ENCODE data around the gene MEGF9.
A peak's percentile ranks its signal among the peaks of the same experiment; 100 is the strongest.
"Not testable (repeated sequence)": the region's sequence is repeated elsewhere in the genome, so short reads cannot be mapped to it uniquely, and the experiment has no call there.

MEGF9 gene

DNA sequence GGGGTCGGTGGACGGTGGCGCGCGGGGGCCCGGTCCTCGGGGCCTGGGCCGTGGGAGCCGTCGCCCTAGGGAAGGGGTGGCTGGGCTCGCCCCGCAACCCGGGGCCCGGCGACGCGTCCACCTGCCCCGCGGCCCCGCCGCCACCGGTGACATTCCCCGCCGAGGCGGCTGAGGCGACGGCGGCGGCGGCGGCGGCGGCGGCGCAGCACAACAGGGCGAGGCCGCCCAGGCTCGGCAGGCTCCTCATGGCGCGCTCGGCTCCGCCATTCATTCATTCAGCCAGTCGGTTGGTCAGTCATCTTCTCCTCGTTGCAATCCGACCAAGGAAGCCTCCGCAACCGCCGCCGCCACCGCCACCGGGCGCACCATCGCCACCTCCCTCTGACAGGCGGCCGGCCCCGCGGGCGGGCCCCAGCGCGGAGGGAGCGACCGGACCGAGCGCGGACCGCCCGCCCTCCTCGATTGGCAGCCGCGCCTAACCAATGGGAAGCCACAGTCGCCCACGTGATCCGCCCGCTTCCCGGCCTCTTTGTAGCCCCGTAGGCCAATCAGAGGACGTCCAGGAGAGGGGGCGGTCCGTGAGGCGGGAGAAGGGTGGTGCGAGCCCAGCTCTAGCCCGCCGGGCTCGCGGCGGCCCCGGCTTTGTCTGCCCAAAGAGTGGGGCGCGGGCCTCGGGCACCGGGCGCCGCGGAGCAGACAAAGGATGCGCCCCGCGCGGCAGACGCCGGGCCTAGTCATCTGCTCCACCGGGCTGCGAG, at the start of gene MEGF9:
MEGF9 (minus strand) TSS at position 383 of the 758 bp plus-strand sequence; CDS start at position 271, 112 bp downstream.
- DNase-seq: peak; percentile 97

DNA sequence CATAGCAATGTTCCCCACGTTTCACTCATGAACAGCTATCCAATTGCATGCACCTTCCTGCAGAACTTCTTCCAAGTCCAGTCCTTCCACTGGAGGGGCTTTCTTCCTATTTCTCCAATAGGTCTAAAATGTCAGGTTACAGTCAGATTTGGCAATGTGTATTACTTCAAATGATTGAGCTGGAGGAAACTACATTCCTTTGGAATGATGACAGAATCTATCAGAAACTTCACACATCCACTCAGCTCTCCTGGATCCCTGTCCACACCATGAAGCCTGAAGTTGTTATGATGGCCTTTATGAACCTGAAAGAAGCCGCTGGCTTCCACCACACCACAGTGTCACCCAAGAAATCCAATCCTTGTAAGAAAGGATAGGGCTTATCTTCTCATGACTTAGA, 46.7 kb upstream of the MEGF9 start:
- no peak for DNase-seq

DNA sequence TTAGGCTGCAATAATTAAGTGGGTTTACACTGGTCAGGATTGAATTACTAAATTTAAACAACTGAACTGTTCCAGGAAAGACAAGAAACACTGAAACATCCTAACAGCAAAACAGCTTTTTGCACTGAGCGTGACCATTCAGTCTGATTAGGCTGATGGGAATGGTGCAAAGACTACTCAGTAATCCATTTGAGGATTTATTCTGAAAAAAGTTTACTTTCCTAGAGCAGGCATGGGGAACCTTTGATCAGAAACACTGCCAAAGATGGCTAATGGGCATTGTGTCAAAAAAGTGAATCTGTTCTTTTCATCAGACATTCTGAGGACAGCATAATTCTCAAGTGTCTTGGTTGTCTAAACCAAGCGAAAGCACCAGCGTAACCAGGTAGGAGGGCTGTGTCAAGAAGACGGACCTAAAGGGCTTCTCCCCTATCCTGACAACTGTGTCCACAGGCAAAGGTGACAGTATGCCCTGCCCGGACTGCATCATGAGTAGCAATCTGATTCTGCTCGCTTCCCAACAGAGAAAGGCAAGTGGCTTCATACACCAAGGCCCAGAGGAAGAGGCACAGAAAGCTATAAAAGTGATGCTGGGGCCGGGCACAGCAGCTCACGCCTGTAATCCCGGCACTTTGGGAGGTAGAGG, 45.6 kb upstream of the MEGF9 start:
- no peak for DNase-seq

DNA sequence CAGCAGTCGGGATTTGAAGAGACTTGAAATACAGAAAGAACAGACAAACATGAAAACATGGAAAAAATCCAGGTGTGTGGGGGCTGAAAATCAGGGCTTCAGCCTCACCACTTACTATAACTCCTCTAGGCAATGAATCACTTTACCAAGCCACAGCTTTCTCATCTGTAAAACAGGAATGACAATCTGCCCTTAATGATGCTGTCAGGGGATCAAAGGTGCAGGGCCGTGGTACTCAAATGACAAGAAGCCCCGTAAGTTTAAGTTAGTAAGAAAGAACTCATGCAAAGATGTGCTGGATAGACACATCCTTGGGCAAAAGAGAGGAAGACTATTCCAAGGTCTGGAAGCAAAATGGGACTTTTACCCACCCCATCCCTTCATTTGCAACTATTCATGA, 44.3 kb upstream of the MEGF9 start:
- no peak for DNase-seq

DNA sequence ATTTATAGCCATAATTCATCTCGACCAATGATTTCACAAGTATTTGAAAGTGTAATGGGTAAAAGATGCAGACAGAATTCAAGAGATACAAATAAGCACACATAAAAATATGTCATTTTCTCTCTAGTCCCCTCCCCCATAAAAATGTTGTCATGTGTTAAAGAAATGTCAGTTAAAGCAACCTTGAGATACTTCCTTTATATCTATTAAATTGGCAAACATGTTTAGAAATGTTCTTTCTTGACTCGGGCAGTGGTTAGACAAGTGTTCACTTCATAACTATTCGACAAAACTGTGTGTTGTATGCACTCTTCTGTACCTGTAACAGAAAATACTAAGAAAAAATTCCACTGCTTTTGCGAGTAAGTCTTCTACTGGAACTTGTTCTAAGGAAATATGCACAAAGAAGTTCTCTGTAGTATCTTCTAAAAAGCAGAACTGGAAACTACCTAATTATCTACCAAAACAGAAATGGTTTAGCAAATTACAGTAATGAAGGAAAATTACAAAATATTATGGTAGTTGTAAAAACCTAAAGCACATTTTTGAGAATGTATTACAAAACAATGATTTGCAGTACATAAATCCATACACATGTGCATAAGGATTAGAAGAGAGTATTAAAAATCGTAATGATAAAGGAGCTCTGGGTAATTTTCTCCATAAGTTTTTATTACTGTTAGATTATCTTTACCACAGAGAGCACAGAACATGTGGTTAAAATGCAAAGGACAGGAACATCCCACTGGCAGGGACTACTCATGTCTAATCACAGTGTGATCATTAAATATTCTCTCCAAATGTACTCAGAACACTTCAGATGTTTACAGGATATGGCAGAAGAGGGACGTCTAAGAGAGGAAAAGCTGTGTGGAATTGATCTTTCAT, 43.0 kb upstream of the MEGF9 start:
- no peak for DNase-seq

DNA sequence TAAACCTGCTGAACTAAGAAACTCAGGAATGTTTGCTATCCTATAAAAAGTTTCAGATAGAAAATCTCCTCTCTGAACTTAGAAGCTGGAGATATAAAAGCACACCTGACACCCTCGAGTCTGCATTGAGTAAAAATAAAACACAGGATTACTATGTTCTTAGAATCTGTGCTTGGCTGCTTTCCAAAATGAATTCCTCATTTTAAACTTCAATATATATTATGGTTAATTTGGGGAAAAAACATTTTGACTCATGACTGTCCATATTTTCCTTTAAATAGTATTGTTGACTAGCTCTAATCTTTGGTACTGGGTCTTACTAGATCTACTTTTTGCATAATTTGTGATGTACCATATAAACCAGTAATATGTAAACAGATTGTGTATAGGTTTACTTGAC, 42.3 kb upstream of the MEGF9 start:
- no peak for DNase-seq

DNA sequence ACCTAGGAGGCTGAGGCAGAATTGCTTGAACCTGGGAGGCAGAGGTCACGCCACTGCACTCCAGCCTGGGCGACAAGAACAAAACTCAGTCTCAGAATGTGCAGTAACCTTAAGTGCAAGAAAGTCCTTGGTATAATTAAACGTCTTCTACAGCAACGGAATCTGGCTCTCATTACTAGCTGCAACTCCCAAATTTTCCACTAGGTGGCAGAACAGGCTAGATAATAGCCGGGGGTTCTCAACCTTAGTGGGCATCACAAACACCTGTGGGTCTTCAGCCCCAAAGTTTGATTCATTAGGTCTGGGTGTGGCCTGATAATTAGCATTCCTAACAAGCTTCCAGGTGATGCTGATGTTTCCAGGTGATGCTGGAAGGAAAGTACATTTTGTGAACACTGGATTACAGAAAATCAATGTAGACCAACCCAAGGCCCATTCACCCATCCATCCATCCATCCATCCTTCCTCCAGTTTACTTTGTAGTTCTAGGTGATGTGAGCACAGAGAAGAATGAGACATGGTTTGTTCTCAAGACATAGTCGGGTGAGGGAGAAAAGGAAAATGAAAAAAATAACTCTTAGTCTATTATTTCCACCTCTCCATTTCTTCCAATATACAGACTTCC, 41.7 kb upstream of the MEGF9 start:
- peak; percentile 84 for DNase-seq

DNA sequence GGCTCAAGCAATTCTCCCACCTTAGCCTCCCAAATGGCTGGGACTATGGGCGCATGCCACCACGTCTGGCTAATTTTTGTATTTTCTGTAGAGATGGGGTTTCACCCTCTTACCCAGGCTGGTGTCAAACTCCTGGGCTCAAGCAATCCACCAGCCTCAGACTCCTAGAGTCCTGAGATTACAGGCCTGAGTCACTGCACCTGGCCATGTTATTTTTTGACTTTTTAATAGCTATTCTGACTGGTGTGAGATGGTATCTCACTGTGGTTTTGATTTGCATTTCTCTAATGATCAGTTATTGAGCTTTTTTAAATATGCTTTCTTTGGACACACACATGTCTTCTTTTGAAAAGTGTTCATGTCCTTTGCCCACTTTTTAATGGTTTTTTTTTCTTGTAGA, 40.8 kb upstream of the MEGF9 start:
- no peak for DNase-seq

DNA sequence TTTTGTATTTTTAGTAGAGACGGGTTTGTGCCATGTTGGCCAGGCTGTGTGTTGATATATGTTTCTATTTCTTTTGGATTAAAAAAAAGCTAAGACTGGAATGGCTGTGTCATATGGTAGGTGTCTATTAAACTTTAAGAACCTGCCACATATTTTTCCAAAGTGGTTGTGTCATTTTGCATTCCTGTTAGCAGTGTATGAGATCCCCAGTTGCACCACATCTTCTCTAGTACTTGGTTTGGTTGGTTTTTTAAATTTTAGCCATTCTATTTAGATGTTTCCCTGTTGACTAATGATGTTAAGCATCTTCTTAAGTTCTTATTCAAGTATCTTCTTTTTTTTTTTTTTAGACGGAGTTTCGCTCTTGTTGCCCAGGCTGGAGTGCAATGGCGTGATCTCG, 36.2 kb upstream of the MEGF9 start:
- DNase-seq: no peak

DNA sequence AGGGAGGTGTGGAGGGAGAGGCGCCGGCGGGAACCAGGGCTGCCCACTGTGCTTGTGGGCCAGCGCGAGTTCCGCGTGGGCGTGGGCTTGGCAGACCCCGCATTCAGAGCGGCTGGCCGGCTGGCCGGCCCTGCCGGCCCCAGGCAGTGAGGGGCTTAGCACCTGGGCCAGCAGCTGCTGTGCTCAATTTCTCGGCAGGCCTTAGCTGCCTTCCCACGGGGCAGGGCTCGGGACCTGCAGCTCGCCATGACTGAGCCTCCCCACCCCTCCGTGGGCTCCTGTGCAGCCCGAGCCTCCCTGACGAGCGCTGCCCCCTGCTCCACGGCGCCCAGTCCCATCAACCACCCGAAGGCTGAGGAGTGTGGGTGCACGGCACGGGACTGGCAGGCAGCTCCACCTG, 32.1 kb upstream of the MEGF9 start:
- DNase-seq: not testable (repeated sequence)

DNA sequence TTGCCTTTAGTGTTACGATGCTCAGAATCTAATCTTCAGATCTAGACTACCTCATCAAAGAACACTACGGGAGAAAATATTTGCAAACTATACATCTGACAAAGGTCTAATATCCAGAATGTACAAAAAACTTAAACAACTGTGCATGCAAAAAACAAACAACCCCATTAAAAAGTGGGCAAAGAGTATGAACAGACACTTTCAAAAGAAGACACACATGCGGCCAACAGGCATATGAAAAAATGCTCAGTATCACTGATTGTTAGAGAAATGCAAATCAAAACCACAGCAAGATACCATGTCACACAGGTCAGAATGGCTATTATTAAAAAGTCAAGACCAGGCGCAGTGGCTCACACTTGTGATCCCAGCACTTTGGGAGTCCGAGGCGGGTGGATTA, 31.0 kb upstream of the MEGF9 start:
- no peak for DNase-seq

DNA sequence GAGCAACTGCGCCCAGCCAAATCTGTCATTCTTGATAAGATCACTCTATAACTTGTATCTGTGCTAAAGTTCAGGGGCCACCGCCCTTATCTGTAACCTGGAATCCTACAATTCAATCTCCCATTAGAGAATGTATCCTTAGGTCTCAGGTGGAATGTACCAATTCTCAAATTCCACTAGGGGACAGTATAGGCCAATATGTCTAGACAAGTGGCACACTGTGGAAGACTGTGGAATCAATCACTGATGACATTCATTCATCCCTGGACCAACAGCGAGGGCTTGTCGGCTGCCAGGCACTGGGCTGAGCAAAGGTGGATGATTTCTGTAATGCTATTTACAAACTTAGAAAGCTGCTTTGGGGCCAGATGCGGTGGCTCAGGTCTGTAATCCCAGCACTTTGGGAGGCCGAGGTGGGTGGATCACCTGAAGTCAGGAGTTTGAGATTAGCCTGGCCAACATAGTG, 28.7 kb upstream of the MEGF9 start:
- no peak for DNase-seq

DNA sequence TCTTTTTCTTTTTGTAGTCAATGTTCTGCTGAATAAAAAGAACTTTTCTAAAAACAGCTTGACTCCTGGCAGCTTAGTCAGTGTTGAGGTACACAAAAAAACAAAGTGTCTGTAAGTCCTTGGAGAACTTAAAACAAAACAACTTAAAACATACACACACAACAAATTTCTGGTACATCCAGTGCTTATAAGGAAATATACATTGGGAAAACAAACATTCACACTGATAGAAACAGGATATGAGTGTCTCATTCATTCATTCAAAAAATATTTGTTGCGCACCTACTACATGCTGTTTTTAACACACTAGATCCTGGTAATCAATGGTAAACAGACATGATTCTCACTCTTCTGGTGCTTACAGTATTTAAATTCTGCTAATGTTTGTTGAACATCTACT, 27.4 kb upstream of the MEGF9 start:
- no peak for DNase-seq

DNA sequence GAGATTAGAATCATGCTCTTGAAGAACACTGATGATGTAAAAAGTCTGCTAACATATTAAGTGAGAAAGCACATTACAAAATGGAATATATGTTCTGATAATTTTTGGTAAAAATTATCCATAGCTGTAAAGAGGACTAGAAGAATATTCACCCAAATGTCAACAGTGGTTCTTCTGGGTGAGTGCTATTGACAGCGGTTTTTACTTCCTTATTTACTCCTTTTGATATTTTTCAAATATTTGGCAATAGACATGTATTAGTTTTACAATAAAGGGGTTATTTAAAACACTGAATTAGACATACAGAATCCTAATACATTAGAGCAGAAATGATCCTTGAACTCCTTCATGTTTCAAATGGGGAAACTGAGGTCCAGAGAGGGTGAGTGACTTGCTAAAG, 26.9 kb upstream of the MEGF9 start:
- DNase-seq: no peak

DNA sequence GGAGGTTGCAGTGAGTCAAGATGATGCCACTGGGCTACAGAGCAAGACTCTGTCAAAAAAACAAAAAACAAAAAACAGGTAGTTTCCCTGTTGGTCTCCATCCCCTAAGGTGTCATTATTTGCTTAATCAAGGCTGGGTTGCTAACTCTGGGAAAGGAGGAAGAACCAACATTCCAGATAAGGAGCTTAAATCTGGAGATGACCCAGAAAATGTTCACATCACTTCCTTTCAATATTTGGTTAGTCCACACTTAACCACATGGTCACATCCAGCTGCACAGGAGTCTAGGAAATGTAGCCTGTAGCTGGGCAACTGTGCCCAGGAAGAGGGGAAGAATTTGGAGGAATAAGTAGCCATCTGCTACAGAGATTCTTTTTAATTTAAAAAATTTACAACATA, 25.9 kb upstream of the MEGF9 start:
- DNase-seq: no peak

DNA sequence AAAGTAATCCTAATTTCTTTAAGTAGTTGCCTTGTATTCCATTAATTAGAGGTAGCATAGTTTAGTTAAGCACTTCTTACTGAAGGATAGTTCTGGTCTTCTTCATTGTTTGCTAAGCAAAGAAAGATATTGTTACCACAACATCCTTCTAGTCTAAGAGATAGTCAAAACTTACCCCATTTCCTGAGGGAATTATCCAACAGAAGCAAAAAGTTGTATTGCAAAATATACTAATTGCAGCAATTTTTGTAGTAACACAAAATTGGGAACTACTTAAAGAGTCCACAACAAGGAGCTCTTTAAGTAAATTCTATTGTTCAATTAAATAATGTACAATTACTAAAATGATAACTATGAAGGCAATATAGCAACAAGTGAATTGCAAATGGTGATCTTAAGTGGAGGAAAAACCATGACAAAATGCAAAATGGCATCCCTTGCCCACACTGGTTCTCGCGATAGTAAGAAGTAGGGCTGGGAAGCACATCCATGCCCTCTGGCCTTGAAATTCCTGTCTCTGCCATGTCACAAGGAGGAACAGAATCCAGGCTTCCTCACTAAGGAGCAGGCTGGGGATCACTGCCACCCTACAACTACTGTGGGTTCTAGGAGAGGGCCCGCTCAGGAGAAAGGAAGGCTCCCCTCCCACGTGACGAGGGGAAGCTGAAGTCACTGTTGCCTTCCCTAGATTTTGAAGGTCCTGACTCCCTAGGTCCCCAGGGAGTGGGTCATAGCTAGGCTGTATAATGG, 23.3 kb upstream of the MEGF9 start:
- DNase-seq: no peak

DNA sequence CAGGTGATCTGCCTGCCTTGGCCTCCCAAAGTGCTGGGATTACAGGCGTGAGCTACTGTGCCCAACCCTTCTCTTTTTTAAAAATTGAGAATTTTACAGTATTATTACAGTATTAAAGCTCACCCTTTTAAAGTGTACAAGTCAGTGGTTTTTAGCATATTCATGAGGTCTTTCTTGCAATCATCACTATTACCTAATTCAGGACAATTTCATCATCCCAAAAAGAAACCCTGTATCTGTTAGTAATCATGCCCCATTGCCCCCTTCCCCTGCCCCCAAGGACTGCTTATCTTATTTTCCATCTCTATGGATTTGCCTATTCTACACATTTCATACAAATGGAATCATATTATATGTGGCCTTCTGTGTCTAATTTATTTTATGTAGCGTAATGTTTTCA, 22.6 kb upstream of the MEGF9 start:
- no peak for DNase-seq

DNA sequence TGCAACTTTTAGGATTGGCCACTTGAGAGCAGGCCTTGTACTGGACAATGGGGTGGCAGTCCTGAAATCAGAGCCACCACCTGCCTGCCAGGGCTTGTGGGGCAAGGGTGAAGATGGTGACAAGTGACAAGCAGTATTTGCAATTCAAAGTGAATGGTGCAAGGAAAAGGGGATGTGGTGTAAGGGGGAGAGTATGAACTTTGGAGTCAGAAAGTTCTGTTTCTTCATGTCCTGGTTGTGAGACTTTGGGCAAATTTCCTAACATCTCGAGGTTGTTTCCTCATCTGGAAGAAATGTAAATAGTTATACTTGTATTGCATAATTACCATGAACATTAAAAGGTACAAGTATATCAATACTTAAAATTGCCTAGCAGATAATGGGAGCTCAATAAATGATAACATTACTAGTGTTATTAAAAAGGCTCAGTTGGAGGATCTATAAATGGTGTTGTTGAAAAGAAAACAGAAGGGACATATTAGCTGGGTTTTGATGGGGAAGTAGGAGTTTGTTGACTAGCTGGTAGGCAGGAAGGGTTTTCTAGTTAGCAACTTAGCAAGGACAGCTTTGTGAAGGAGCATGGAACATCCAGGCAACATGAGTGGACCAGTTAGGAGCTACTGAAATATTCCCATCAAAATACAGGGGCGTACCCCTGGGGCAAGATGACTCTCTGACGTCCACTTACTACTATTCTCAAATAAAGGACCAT, 21.3 kb upstream of the MEGF9 start:
- no peak for DNase-seq

DNA sequence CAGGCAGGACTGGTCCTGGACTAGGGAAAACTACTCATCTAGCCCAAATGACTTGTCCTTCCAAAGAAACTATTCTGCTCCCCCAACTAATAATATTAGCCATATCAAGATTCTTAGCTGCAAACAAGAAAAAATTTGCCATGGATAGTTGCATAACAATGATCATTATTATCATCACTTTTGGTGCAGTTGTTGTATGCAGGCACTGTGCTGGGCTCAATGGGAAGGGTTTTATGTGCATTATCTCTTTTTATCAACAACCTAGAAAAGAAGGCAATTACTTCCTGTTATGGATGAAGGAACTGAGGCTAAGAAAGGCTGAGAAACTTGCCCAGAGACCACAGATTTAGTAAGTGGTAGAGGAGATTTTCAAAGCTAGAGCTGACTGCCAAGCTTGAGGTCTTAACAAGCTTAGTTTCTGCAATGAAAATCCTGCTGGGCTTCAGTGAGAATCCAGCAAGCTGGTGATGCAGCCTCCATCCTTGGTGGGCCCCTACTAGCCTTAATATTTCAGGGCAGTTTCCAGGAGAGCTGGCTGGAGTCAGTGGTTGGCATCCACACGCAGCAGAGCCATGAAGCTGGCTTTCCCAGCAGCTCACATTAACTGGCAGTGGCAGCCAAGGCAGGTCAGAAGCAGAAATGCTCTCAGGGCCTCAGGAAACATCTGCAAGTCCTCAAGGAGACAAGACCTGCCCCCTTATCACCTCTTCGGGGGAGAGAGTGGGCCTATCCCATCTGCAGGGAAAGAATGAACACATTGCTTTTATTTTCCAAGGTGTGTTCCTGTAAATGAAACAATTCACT, 20.5 kb upstream of the MEGF9 start:
- DNase-seq: no peak

DNA sequence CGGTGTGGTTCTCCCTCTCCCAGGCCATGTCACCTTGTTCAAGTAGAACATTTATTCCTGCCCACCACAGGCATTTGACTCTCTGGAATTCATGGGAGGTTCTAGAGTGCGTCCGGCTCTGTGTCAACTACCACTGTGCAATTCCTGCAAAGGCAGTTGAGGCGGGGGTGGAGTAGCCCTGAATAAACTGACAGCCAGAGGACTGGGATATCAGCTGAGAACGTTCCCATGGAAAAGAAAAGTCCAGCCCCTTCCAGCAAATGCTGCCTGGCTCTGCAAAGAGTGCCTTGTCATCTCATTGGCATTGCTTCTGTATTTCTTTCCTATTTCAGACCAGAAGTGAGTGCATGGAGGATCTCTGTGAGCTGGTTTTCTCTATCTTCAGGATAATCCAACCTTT, 18.9 kb upstream of the MEGF9 start:
- no peak for DNase-seq
